ENCODE data around the gene GPC5.
A peak's percentile ranks its signal among the peaks of the same experiment; 100 is the strongest.
"Not testable (repeated sequence)": the region's sequence is repeated elsewhere in the genome, so short reads cannot be mapped to it uniquely, and the experiment has no call there.

The GPC5 gene

DNA sequence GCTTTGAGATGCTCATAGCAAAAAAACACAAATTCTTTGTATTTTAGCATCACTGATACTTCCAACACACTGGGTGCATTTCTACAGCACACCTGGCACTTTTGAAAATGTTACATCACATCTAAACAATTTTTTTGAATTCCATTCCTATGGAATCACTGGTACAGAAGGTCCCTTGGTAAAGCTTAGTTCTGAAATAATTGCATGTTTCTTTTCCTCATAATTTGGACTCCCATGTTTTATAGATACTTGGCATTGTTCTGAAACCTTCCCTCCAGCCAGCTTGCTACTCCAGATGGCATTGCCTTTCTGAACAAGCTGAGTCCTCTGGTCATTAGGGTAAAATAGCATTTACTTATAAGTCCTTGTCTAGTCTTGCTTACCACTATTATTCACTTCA is 1346.8 kb downstream of the GPC5 start:
- no peak for DNase-seq (ENCODE audit: low spot score)

DNA sequence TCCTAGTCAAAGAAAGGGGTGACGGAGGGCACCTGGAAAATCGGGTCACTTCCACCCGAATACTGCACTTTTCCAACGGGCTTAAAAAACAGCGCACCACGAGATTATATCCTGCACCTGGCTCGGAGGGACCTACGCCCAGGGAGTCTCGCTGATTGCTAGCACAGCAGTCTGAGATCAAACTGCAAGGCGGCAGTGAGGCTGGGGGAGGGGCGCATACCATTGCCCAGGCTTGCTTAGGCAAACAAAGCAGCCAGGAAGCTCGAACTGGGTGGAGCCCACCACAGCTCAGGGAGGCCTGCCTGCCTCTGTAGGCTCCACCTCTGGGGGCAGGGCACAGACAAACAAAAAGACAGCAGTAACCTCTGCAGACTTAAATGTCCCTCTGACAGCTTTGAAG is 1354.3 kb downstream of the GPC5 start:
- DNase-seq (ENCODE audit: low spot score), result not testable (repeated sequence)

DNA sequence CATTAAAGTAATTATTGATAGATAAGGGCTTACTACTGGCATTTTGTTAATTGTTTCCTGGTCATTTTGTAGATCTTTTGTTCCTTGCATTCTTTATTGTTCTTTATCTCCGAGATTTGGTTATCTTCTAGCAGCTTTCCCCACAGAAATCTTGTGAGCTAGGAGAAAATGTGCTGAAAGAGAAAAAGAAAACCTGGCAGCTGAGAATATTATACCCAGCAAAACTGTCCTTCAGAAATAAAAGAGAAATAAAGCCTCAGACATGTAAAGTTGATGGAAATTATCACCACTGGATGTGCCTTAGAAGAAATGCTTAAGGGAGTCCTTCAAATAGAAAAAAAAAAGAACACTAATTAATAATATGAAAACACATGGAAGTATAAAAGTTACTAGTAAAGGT is 1363.3 kb downstream of the GPC5 start:
- no peak for DNase-seq (ENCODE audit: low spot score)

DNA sequence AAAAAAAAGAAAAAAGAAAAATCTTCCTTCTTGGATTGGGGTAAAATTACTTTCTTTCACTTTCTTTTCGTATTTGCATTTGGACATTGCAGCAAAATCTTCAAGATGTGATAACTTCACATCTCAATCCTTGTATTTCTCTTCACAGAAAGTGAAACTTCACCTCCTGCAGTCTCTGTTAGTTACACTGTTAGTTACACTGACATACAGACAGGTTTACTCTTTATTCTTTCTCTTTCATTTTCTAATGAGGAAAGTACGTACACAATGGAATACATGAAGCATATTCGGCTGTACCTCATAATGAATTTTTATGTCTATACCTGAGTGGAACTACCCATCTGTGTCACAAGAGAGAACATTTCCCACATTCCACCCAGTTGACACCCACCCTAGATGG is 1369.0 kb downstream of the GPC5 start:
- no peak for DNase-seq (ENCODE audit: low spot score)

DNA sequence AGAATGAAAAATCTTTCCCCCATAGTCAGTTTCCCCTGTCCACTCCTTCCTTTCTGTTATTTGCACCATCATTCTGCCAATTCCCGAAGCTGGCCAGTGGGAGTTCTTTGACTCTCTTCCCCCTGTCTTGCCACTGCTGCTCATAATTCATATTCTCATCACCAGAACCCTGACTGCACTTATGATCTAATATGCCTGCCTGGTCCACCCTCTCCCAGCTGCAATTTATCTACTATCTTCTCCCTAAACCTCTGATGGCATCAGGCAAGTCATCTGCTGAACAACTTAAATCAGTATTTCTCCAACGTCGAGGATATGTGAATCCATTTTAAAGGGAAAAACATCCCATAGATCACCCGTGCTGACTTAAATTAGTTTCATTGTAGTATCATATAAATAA is 1370.2 kb downstream of the GPC5 start:
- no peak for DNase-seq (ENCODE audit: low spot score)

DNA sequence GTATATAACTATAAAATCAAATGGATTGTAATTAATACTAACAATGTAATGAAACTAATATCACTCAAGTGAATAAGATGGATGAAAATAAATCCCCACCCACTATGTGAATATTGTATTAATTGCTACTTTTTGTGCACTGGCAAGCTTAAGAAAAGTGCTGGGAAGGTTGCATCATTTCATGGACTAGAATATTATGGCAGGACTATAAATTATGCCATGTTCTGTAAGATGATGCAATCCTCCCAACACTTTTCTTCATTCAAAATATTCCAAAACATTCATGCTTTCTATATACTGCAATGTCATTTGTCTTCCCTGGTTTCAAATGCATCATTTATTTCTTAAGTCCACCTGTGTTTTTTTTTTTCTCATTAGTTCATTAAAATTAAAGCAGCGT is 1370.6 kb downstream of the GPC5 start:
- no peak for DNase-seq (ENCODE audit: low spot score)

DNA sequence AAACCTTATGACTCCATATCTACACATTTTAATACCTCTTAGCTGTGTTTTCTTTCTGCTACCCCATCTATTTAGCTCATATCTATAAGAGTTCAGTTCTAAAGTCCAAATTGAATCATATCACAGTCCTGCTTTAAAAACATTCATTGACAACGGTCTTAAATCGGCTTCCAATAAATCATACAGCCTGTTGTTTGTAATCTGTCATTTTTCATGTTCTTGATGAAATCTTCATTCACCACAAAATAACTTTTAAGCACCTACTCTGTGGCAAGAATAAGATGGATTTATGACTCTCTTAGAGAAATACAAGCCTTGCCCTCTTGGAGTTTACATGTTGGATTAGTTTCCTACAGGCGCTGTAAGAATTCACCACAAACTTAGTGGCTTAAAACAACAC is 1377.2 kb downstream of the GPC5 start:
- DNase-seq (ENCODE audit: low spot score), result no peak

DNA sequence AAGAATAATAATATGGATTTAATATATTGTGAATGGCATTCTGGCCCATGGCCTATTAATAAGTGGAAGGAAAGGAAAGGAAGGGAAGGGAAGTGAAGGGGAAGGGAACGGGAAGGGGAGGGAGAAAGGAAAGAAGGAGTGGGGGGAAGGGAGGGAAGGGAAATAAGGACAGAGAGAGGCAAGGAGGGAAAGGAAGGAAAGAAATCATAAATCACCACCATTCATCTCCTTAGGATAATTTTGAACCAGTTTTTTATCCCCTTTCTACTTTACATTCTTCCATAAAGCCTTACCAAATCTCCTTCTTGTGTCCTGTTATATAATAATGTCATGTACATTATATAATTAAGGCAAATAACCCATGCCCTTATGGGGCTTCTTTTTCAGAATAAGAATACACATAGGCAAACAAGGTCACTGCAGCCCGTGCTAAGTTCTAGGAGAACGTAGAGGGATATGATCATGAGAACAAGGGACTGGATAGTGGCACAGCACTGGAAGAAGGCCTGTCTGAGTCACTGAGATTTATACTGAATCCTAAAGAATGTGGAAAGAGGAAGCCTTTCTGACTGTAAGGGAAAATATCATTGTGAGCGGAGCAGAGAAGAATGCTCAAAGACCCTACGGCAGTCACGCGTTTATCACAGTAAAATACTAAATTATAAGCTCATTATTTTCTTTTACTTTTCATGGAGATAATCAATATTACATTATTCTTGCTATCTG is 1383.7 kb downstream of the GPC5 start:
- DNase-seq (ENCODE audit: low spot score), result no peak

DNA sequence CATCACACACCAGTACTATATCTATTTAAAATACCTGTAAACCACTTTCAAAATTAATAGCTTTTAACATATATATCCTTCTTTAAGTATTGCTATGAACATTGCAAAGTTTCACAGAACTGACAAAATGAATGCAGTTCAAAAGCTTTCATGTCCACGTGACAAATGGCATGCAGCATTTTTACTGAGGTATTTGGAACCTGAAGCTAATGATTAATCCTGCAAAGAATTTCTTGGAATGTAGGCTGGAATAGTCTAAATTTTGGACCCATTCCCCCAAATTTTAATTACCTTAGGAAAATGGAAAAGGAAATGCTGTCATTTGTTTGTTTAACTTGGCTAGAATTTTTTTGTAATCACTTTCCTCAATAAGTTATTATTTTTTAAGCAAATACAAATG is 1404.4 kb downstream of the GPC5 start:
- DNase-seq (ENCODE audit: low spot score), result no peak

DNA sequence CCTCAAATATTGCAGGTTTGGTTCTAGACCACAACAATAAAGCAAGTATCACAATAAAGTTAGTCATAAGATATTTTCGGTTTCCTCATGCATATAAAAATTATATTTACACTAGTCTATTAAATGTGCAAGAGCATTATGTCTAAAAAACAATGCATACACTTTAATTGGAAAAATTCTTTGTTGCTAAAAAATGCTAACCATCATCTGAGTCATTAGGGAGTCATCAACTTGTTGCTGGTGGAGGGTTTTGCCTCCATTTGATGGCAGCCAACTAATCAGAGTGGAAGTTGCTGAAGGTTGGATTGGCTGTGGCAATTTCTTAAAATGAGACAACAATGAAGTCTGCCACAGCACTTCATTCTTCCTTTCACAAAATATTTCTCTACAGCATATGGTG is 1405.9 kb downstream of the GPC5 start:
- no peak for DNase-seq (ENCODE audit: low spot score)

DNA sequence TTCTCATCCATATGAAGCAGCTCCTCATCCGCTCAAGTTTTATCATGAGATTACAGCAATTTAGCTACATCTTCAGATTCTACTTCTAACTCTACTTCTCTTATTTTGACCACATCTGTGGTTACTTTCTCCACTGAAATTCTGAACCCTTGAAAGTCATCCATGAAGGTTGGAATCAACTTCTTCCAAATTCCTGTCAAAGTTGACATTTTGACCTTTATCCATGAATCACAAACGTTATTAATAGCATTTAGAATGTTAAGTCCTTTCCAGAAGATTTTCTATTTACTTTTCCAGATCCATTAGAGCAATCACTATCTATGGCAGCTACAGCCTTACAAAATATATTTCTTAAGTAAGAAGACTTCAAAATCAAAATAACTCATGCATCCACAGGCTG is 1406.5 kb downstream of the GPC5 start:
- DNase-seq (ENCODE audit: low spot score), result no peak

DNA sequence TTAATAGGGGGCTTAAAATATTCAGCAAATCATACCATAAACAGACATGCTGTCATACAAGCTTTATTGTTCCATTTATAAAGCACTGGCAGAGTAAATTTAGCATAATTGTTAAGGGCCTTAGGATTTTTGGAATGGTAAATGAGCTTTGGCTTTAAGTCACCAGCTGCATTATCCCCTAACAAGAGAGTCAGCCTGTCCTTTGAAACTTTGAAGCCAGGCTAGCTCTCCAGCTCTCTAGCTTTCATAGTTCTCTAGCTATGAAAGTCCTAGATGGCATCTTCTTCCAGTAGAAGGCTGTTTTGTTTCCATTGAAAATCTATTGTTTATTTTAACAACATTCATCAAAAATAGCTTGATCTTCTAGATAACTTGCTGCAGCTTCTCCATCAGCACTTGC is 1407.3 kb downstream of the GPC5 start:
- no peak for DNase-seq (ENCODE audit: low spot score)

DNA sequence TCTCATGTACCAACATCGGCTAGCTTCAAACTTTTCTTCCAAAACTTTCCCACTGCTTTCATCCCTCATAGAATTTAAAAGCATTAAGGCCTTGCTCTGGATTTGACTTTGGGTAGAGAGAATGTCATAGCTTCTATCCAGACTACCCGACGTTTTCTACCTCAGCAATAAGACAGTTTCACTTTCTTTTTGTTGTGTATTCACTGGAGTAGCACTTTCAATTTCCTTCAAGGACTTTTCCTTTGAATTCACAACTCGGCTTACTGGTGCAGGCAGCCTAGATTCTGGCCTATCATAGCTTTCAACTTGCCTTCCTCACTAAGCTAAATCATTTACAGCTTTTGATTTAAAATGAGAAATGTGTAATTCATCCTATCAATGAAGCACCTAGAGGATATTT is 1407.8 kb downstream of the GPC5 start:
- peak; percentile 5 for DNase-seq (ENCODE audit: low spot score)

DNA sequence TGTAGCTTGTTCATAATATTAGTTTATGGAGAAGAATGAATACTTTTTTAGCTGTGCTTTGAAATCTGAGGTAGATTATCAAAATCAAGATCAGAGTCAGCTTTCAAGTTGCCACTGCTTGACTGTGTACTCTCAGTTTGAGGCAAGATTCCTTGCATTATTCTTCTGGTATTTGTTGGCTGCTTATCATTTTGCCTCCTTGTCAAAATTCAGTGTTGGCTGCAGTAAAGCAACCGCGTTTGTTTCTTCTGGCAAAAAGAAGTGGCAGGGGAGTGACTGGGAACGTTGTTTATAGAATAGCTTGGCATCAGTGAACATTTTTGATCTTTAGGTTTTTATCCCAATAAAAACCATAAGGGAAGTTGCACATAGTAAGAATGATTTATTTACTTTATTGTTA is 1408.9 kb downstream of the GPC5 start:
- peak; percentile 1 for DNase-seq (ENCODE audit: low spot score)

DNA sequence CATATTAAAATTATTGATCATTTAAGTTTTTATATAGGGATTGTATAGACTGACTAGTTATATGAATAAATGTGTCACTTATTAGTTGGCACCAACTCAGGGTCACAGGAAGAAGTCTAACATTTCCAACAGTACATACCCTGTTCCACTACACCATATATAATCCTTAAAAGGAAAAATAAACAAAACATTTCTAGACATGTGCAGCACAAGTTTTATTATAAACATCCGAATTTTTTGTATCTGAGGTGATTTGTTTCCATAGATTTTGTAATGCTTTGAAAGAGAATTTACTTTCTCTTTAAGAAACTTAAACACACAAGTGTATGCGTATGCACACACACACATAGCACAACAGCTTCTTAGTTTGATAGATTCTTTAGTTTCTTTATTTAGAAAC is 1409.5 kb downstream of the GPC5 start:
- no peak for DNase-seq (ENCODE audit: low spot score)

DNA sequence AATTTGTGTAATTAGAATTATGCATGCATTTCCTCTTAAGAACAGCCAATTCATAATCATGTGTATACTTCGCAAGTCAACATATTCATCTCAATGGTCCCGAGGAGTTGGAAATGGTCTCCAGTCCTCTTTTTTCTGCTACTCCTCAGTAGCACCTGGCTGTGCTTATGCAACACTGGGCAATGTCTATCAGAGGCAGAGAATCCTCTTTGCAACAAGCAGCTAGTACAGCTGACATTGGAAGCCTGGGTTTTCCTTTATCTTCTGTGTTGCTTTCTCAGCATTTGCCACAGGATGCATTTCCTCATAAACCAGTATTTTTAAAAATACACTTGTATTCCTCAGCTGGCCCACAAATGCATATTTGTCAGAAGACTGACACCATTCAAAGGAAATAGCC is 1422.9 kb downstream of the GPC5 start:
- no peak for DNase-seq (ENCODE audit: low spot score)

DNA sequence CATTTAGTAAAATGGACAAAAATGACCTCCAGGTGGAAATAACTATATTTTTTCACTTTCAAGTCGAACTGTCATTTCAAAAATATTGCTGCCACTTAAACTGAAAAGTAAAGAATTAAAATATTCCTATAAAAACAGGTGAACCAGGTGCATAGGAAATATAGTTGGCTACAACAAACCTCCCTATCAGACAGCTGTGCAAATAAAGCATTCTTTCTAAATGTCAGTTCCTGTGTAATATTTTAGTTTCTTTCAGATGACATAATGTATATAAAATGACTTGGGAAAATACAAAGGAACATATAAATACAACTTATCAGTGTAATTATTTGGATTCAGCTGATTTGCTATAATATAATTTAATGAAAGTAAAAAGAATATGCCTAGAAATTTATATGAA is 1424.6 kb downstream of the GPC5 start:
- DNase-seq (ENCODE audit: low spot score), result no peak

DNA sequence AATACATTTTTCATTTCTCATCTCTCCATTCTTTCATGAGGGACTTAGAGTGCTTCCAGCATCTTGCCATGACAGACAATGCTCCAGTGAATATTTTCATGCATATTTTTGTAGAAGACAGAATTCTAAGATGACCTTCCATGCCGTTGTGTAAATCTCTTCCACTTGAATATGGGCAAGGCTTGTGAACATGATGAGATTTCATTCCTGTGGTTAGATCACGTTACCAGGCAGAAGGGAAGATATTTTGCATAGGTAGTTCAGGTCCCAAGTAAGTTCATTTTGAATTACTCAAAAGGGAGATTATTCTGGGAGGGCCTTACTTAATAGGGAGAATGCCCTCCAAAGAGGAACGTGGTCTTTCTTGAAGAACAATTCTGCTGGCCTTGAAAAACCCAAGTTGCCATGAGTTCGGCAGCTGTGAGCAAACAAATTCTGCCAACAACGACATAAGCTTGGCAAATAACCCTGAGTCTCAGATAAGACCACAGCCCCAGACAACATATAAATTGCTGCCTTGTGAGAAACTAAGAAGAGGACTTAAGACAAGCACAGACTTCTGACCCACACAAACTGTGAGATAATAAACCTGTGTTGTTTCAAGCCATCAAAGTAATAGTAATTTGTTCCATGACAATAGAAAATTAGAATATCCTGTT is 1427.6 kb downstream of the GPC5 start:
- no peak for DNase-seq (ENCODE audit: low spot score)

DNA sequence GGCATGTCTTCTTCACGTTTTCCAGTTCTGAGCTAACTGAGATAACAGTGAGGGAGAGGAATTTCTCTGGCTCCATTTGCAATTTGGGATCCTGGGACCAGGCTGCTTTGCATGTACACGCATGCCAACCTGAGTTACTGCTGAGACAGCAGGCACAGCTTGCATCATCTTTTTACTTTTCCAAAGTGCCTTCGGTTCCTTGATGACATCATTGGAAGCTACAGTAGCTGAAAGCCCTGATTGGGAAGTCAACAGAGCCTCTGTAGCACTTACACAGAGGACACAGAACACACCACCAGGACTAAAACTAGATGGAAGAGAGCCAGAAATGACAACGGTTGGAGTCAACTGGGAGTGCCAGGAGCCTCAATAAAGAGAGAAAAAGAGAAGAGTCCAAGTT is 1429.1 kb downstream of the GPC5 start:
- no peak for DNase-seq (ENCODE audit: low spot score)

DNA sequence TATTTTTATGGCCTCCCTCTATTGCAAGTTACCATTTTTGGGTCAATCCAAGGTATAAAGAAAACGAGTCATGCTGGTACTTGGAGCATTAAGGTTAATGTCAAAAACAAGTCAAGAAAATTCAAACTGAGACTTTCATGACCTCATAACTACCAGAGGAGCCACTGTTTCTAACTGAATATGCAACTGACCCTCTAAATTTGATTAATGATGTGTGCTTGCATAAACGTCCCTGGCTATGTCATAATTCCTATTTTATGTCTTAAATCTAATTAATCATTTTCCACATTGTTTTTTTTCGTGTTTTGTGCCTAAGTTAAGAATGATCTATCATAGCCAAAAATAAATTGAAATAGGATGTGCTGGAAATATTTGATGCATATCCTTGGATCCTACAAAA is 1431.5 kb downstream of the GPC5 start:
- no peak for DNase-seq (ENCODE audit: low spot score)

DNA sequence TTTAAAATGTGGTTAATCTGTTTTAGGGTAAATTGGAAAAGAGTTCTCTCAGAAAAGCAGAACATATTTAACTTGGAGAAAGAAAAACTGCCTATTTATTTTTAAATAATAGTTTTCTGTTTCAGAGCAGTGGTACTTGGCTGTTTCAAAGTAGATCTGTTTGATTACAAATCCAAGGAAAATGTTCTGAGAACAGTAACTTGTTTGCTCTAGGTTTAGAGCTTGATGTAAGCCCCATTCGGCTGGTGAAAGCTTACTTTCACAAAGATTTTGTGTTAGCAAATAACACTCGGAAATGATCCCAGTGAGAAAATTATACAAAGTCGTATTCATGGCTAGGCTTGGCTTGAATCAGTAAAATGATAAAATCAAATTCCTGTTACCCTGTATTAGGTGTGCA is 1432.4 kb downstream of the GPC5 start:
- DNase-seq (ENCODE audit: low spot score), result no peak

DNA sequence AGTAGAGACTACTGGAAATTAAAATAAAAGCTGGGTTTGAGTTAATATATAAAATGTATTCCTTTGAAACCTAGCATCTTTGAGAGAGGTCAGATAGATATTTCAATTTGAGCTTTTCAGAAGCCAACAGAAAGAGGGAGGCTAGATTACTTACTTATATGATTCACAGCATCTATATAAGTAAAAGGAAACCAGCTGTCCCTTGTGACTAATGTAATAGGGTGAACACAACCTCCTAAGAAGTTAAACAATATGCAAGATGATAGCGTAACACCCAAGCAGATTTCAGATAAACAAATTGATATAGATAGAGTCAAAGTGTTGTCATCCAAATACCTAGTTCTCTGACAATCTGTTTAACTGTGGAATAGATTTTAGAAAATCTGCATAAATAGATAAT is 1434.7 kb downstream of the GPC5 start:
- DNase-seq (ENCODE audit: low spot score), result no peak

DNA sequence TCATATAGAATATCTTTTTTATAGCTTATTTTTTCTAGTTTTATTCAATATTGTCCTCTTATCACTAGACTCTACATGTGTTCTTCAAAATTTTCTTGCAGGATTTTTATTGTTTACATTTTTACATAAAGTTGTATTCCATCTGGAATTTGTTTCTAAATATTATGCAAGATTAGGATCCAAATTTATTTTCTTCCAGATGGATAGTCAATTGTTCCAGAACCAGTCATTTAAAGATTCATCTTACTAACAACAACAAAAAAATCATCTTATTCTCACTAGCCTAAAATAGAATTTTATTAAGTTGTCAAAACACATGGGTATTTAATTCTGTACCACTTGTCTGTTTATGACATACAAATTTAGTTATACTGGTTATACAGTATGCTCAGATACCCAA is 1437.8 kb downstream of the GPC5 start:
- DNase-seq (ENCODE audit: low spot score), result no peak

DNA sequence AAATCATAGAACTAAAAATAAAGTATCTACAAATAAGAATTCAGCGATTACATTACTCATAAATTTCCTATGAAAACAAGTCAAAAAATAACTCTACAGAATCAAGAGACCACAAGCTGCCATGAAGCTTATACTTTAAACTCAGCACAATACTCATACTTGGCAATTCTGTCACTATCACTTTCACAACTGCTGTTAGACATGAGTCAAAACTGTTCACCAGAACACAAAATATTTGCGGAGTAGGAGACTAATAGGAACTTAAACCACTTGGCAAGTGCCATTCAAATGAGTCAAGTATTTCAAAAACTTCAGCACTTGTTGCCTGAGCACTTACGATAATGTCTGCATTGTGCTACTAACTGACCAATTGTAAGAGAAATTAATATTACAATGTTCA is 1440.4 kb downstream of the GPC5 start:
- peak; percentile 41 for DNase-seq (ENCODE audit: low spot score)
